IPS-15b (cell line): ENCODE measurements around the gene COL4A1.

Experiments used
- H3K27me3 ChIP-seq: one replicate; pipeline ENCODE4 v1.6.1; 2013; ENCODE audit warnings: low read length; ENCODE audit not compliant: control insufficient read depth, insufficient read depth
- H3K36me3 ChIP-seq: one replicate; pipeline ENCODE4 v1.6.1; 2013; ENCODE audit warnings: low read length; ENCODE audit not compliant: control insufficient read depth, insufficient read depth
- H3K4me1 ChIP-seq: one replicate; pipeline ENCODE4 v1.6.1; 2013; ENCODE audit warnings: mild to moderate bottlenecking, low read length; ENCODE audit not compliant: control insufficient read depth, insufficient read depth
- H3K4me3 ChIP-seq: one replicate; pipeline ENCODE4 v1.5.1; 2013; ENCODE audit warnings: low read depth, low read length
- H3K9ac ChIP-seq: one replicate; pipeline ENCODE4 v1.6.1; 2013; ENCODE audit warnings: low read depth, mild to moderate bottlenecking, low read length
- H3K9me3 ChIP-seq: one replicate; pipeline ENCODE4 v1.6.1; 2013; ENCODE audit warnings: mild to moderate bottlenecking, low read length; ENCODE audit not compliant: control insufficient read depth, insufficient read depth

Gene COL4A1

GRCh38 chr13:110339975-110340550, 33.1 kb upstream of the COL4A1 start:
- H3K9ac ChIP-seq, result no peak overlapping the region
- H3K36me3 ChIP-seq, result no peaks in the 10 kb centered on the region
- peaks cover 12% of the 10 kb centered on the region for H3K4me1 ChIP-seq
- no peaks in the 10 kb centered on the region for H3K27me3 ChIP-seq
- no peak overlapping the region for H3K4me3 ChIP-seq
- no peaks in the 10 kb centered on the region for H3K9me3 ChIP-seq

GRCh38 chr13:110339263-110339662, 32.3 kb upstream of the COL4A1 start:
- peaks cover 12% of the 10 kb centered on the region for H3K4me1 ChIP-seq

GRCh38 chr13:110338441-110339101, 31.6 kb upstream of the COL4A1 start:
- Histone ChIP-seq H3K4me1 (peaks cover 12% of the 10 kb centered on the region), H3K27me3 (no peaks in the 10 kb centered on the region), H3K9me3 (no peaks in the 10 kb centered on the region), H3K9ac (no peak overlapping the region), H3K36me3 (no peaks in the 10 kb centered on the region), H3K4me3 (no peak overlapping the region)

More at GRCh38 chr13:110339263-110339662, 32.3 kb upstream of the COL4A1 start:
- H3K27me3 ChIP-seq, result no peaks in the 10 kb centered on the region
- H3K9me3 ChIP-seq, result no peaks in the 10 kb centered on the region
- H3K9ac ChIP-seq, result no peak overlapping the region
- H3K36me3 ChIP-seq, result no peaks in the 10 kb centered on the region
- no peak overlapping the region for H3K4me3 ChIP-seq

- Histone ChIP-seq H3K4me1 (peaks cover 11% of the 10 kb centered on the region), H3K9ac (no peak overlapping the region), H3K4me3 (no peak overlapping the region), H3K36me3 (no peaks in the 10 kb centered on the region), H3K9me3 (no peaks in the 10 kb centered on the region), H3K27me3 (no peaks in the 10 kb centered on the region)
Measured at GRCh38 chr13:110337247-110337646, 30.3 kb upstream of the COL4A1 start.

- H3K9me3 ChIP-seq, result no peaks in the 10 kb centered on the region
- H3K27me3 ChIP-seq, result no peaks in the 10 kb centered on the region
- H3K4me1 ChIP-seq, result peaks cover 6% of the 10 kb centered on the region
- H3K9ac ChIP-seq, result no peak overlapping the region
- no peak overlapping the region for H3K4me3 ChIP-seq
- H3K36me3 ChIP-seq, result no peaks in the 10 kb centered on the region
Measured at GRCh38 chr13:110336681-110337080, 29.7 kb upstream of the COL4A1 start.

- Histone ChIP-seq H3K4me1 (peaks cover 5% of the 10 kb centered on the region), H3K4me3 (no peak overlapping the region), H3K27me3 (no peaks in the 10 kb centered on the region)
Measured at GRCh38 chr13:110336108-110336507, 29.2 kb upstream of the COL4A1 start.

GRCh38 chr13:110334841-110335490, 28.0 kb upstream of the COL4A1 start:
- Histone ChIP-seq H3K9ac (no peak overlapping the region), H3K36me3 (no peaks in the 10 kb centered on the region), H3K9me3 (no peaks in the 10 kb centered on the region), H3K27me3 (no peaks in the 10 kb centered on the region), H3K4me1 (peaks cover 5% of the 10 kb centered on the region), H3K4me3 (no peak overlapping the region)

More at GRCh38 chr13:110336108-110336507, 29.2 kb upstream of the COL4A1 start:
- Histone ChIP-seq H3K36me3 (no peaks in the 10 kb centered on the region), H3K9ac (no peak overlapping the region), H3K9me3 (no peaks in the 10 kb centered on the region)

- Histone ChIP-seq H3K36me3 (no peaks in the 10 kb centered on the region), H3K4me3 (no peak overlapping the region), H3K9me3 (no peaks in the 10 kb centered on the region), H3K4me1 (peaks cover 7% of the 10 kb centered on the region), H3K27me3 (no peaks in the 10 kb centered on the region), H3K9ac (no peak overlapping the region)
Measured at GRCh38 chr13:110334256-110334655, 27.3 kb upstream of the COL4A1 start.

GRCh38 chr13:110333837-110334236, 26.9 kb upstream of the COL4A1 start:
- Histone ChIP-seq H3K4me1 (peaks cover 7% of the 10 kb centered on the region), H3K36me3 (no peaks in the 10 kb centered on the region), H3K27me3 (no peaks in the 10 kb centered on the region), H3K9me3 (no peaks in the 10 kb centered on the region), H3K9ac (no peak overlapping the region), H3K4me3 (no peak overlapping the region)

GRCh38 chr13:110332750-110333149, 25.8 kb upstream of the COL4A1 start:
- Histone ChIP-seq H3K4me1 (peaks cover 8% of the 10 kb centered on the region), H3K36me3 (no peaks in the 10 kb centered on the region), H3K9ac (no peak overlapping the region), H3K4me3 (no peak overlapping the region), H3K9me3 (no peaks in the 10 kb centered on the region), H3K27me3 (no peaks in the 10 kb centered on the region)

- Histone ChIP-seq H3K27me3 (no peaks in the 10 kb centered on the region), H3K36me3 (no peaks in the 10 kb centered on the region), H3K9me3 (no peaks in the 10 kb centered on the region), H3K9ac (no peak overlapping the region), H3K4me3 (no peak overlapping the region), H3K4me1 (peaks cover 17% of the 10 kb centered on the region)
Measured at GRCh38 chr13:110331362-110331761, 24.4 kb upstream of the COL4A1 start.

GRCh38 chr13:110330491-110331011, 23.6 kb upstream of the COL4A1 start:
- no peaks in the 10 kb centered on the region for H3K27me3 ChIP-seq
- H3K4me1 ChIP-seq, result peaks cover 21% of the 10 kb centered on the region
- H3K9me3 ChIP-seq, result no peaks in the 10 kb centered on the region
- no peak overlapping the region for H3K4me3 ChIP-seq
- no peaks in the 10 kb centered on the region for H3K36me3 ChIP-seq
- no peak overlapping the region for H3K9ac ChIP-seq
